Fibroblast of lung (primary cell): ENCODE results near the gene LAMB2.

ENCODE experiments used
- EZH2 ChIP-seq: IDR thresholded peaks from 2 replicates; pipeline ENCODE4 v1.5.1; 2012; ENCODE audit warnings: low read length, control low read depth, mild to moderate bottlenecking; ENCODE audit errors: missing control alignments
- TF ChIP-seq, protein P1 (sequence below), 2 donors: IDR thresholded peaks in 1 of 2; conservative IDR thresholded peaks in 1 of 2; 1 replicate in 1 of 2; 2 replicates in 1 of 2; pipeline ENCODE4 v1.5.1; 2011 to 2012; ENCODE audit warnings: low read length in 2 of 2, control low read depth in 1 of 2, inconsistent platforms in 1 of 2, low read depth in 1 of 2, mild to moderate bottlenecking in 1 of 2

DNA sequence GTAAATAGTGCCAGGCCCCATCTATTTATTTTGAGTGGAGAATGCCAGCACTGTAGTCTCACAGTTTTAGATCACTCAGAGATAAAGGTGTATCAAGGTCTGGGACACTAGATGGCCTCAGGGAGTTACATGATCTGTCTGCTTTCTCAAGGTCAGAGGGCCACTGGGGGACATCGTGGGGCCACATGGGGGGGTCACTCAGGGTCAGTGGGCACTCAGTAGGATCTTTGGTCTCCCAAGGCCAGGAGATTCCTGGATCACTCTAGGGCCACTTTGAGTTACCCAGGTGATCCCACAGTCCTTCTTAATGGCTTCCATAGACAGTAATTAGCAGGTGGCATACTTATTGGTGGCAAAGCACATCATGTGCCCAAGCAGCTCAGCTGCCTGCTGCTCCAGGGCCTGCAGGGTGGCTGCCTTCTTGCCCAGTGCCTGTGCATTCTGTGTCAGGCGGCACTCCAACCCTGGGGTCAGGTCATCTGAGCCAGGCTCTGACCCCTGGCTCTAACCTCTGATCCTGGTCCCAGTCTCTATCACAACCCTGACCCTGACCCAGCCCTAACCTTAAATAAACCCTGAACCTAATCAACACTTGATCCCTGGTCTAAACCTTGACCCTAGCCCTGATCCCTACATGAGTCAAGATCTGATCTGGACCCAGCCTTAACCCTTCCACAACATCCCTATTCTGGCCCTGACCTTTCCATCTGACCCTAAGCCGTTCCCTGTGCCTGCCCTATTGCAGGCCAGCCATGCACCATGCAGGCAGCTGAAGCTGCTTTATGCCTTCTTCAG, 1.8 kb upstream of the LAMB2 start:
- TF ChIP-seq, protein P1, sequence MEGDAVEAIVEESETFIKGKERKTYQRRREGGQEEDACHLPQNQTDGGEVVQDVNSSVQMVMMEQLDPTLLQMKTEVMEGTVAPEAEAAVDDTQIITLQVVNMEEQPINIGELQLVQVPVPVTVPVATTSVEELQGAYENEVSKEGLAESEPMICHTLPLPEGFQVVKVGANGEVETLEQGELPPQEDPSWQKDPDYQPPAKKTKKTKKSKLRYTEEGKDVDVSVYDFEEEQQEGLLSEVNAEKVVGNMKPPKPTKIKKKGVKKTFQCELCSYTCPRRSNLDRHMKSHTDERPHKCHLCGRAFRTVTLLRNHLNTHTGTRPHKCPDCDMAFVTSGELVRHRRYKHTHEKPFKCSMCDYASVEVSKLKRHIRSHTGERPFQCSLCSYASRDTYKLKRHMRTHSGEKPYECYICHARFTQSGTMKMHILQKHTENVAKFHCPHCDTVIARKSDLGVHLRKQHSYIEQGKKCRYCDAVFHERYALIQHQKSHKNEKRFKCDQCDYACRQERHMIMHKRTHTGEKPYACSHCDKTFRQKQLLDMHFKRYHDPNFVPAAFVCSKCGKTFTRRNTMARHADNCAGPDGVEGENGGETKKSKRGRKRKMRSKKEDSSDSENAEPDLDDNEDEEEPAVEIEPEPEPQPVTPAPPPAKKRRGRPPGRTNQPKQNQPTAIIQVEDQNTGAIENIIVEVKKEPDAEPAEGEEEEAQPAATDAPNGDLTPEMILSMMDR (conservative IDR thresholded peaks at IDR 0.05 in 1 of 2, IDR thresholded peaks at IDR 0.05 in 1 of 2; ENCODE audit: low read depth in 1 of 2, low read length in 2 of 2) = no peak
- TF ChIP-seq EZH2 = no peak
